Right lung (tissue), 5 donors: ENCODE measurements around the gene CEP112. TPM values are rescaled to one million over a fixed set of nuclear protein-coding genes. Genes with fewer than 3 reads are reported as not detected.
A peak's percentile ranks its signal among the peaks of the same experiment; 100 is the strongest.
"Not testable (repeated sequence)": the region's sequence is repeated elsewhere in the genome, so short reads cannot be mapped to it uniquely, and the experiment has no call there.

Source experiments
- DNase-seq, 2 donors: peaks; one replicate each; pipeline ENCODE4 v3.0.0-alpha.2; 2013
- polyA plus RNA-seq, 5 donors: library from polyadenylated mRNA; unstranded; fragments of 120-200 nt; gene quantifications; one replicate each; pipeline versions ENCODE4 v1.2.1 to v1.2.3, GENCODE V29; 2013; ENCODE audit warnings: inconsistent platforms in 1 of 5, low replicate concordance in 1 of 5; ENCODE audit not compliant: insufficient read length in 5 of 5, insufficient read depth in 1 of 5

Gene CEP112
- polyA plus RNA-seq, 5 donors, result 12.6 to 24.4 (median 20.8) TPM

- no peak for DNase-seq
Observed at GRCh38 chr17:65739034-65739433, 452.9 kb downstream of the CEP112 start.

GRCh38 chr17:65737451-65737850, 454.5 kb downstream of the CEP112 start:
- no peak for DNase-seq

- no peak for DNase-seq
Observed at GRCh38 chr17:65733314-65733713, 458.6 kb downstream of the CEP112 start.

- DNase-seq, result not testable (repeated sequence)
Observed at GRCh38 chr17:65732667-65733066, 459.3 kb downstream of the CEP112 start.

- peak; percentile 59 to 63 for DNase-seq
Observed at GRCh38 chr17:65730711-65731169, 461.2 kb downstream of the CEP112 start.

- no peak for DNase-seq
Observed at GRCh38 chr17:65729207-65729606, 462.7 kb downstream of the CEP112 start.

GRCh38 chr17:65727832-65728231, 464.1 kb downstream of the CEP112 start:
- no peak for DNase-seq

- peak; percentile 55 to 61 for DNase-seq
Observed at GRCh38 chr17:65727246-65727645, 464.7 kb downstream of the CEP112 start.

GRCh38 chr17:65723431-65724151, 468.3 kb downstream of the CEP112 start:
- no peak for DNase-seq

- DNase-seq, result no peak
Observed at GRCh38 chr17:65718601-65719000, 473.3 kb downstream of the CEP112 start.

GRCh38 chr17:65712383-65713267, 479.3 kb downstream of the CEP112 start:
- no peak for DNase-seq

- no peak for DNase-seq
Observed at GRCh38 chr17:65711671-65712276, 480.2 kb downstream of the CEP112 start.

GRCh38 chr17:65707780-65708179, 484.2 kb downstream of the CEP112 start:
- DNase-seq, result no peak

- DNase-seq, result no peak
Observed at GRCh38 chr17:65704731-65705130, 487.2 kb downstream of the CEP112 start.

GRCh38 chr17:65703891-65704290, 488.0 kb downstream of the CEP112 start:
- no peak for DNase-seq

- DNase-seq, result no peak
Observed at GRCh38 chr17:65699459-65699858, 492.5 kb downstream of the CEP112 start.

- DNase-seq, result peak in 1 of 2 donors; percentile 44
Observed at GRCh38 chr17:65698381-65699061, 493.4 kb downstream of the CEP112 start.

GRCh38 chr17:65697661-65698060, 494.3 kb downstream of the CEP112 start:
- DNase-seq, result no peak

- DNase-seq, result no peak
Observed at GRCh38 chr17:65696739-65697394, 495.1 kb downstream of the CEP112 start.

- no peak for DNase-seq
Observed at GRCh38 chr17:65694601-65695000, 497.3 kb downstream of the CEP112 start.

GRCh38 chr17:65690626-65691310, 501.2 kb downstream of the CEP112 start:
- DNase-seq, result no peak
